K562 (cell line): ENCODE results near the gene CNKSR1. TPM values are rescaled to one million over a fixed set of nuclear protein-coding genes. Genes with fewer than 3 reads are reported as not detected.

ENCODE experiments used
- ATAC-seq: fragments of 200-7000 bp; cut with Tn5 transposase; 3 replicates; pipeline ENCODE4 v1.9.1; 2020; ENCODE audit warnings: moderate library complexity
- BruUV-seq: library from RNA; stranded (reverse); fragments of 400-500 nt; replicated peaks from 2 replicates; lab custom pipeline; 2021; lab: Mats Ljungman, UMichigan
- CTCF ChIA-PET: fragments of 300-600 bp; formaldehyde crosslinking; extraction: SDS; loops from one replicate; lab custom pipeline; 2021; ENCODE audit warnings: low intra/inter-chr PET ratio; lab: Yijun Ruan, JAX
- POLR2A ChIA-PET: fragments of 300-600, 350-650 bp; sonication (Branson Sonifier 250); formaldehyde crosslinking; extraction: SDS; loops from one replicate; lab custom pipeline; 2021; ENCODE audit warnings: antibody characterized with exemption, inconsistent platforms; lab: Yijun Ruan, JAX
- DNase-seq, 4 experiments: peaks; one replicate each; pipeline versions ENCODE4 v3.0.0 to v3.0.0-alpha.2; 2011 to 2018; ENCODE audit warnings: low spot score in 3 of 4, mixed read lengths in 3 of 4; ENCODE audit errors: extremely low read depth in 1 of 4
- FAIRE-seq: peaks from 2 replicates; lab custom pipeline; 2011; peaks lifted over from hg19 to GRCh38; lab: Jason Lieb, UNC
- H2AFZ ChIP-seq: 2 replicates; pipeline ENCODE4 v1.6.0; 2011; ENCODE audit warnings: low read depth, low read length, control low read depth, inconsistent platforms
- H3K27ac ChIP-seq: fragments of 200-600 bp; 3 replicates; pipeline ENCODE4 v1.8.0; 2011; ENCODE audit warnings: low read depth, mild to moderate bottlenecking, control low read depth, inconsistent platforms, low read length, moderate library complexity, mixed read lengths; ENCODE audit errors: extremely low read depth
- H3K27me3 ChIP-seq, 2 experiments: fragments of 300-600 bp in 1 of 2; 2 replicates in 1 of 2; 3 replicates in 1 of 2; pipeline versions ENCODE4 v1.6.0 to v1.8.0; 2011; ENCODE audit warnings: inconsistent platforms in 2 of 2, low read length in 2 of 2, mild to moderate bottlenecking in 1 of 2, mixed read lengths in 1 of 2, moderate library complexity in 1 of 2; ENCODE audit not compliant: control insufficient read depth in 2 of 2, insufficient read depth in 2 of 2
- H3K36me3 ChIP-seq: fragments of 300-600 bp; 3 replicates; pipeline ENCODE4 v1.8.0; 2011; ENCODE audit warnings: mild to moderate bottlenecking, low read length, inconsistent platforms; ENCODE audit not compliant: control insufficient read depth, insufficient read depth
- H3K4me1 ChIP-seq, 2 experiments: fragments of 200-600 bp in 1 of 2; replicated peaks in 1 of 2; 2 replicates in 1 of 2; 3 replicates in 1 of 2; pipeline versions ENCODE4 v1.5.1 to v1.8.0; 2011; ENCODE audit warnings: inconsistent platforms in 2 of 2, low read length in 2 of 2, mild to moderate bottlenecking in 1 of 2, mixed read lengths in 1 of 2, moderate library complexity in 1 of 2; ENCODE audit not compliant: control insufficient read depth in 2 of 2, insufficient read depth in 2 of 2
- H3K4me2 ChIP-seq: 2 replicates; pipeline ENCODE4 v1.6.1; 2011; ENCODE audit warnings: low read length, control low read depth, inconsistent platforms, mixed read lengths; ENCODE audit not compliant: insufficient read depth
- H3K4me3 ChIP-seq: fragments of 200-600 bp; sonication (generic), shearing (Covaris generic); 2 replicates; pipeline ENCODE4 v1.5.1; 2016; ENCODE audit warnings: control low read depth, inconsistent platforms
- H3K79me2 ChIP-seq: fragments of 200-600 bp; 3 replicates; pipeline ENCODE4 v1.8.0; 2011; ENCODE audit warnings: low read length, inconsistent platforms; ENCODE audit not compliant: control insufficient read depth, insufficient read depth
- H3K9ac ChIP-seq, 2 experiments: 2 replicates each; pipeline versions ENCODE4 v1.6.0 to v1.6.1; 2011; ENCODE audit warnings: low read depth in 2 of 2, low read length in 2 of 2, control low read depth in 1 of 2, inconsistent platforms in 1 of 2, mild to moderate bottlenecking in 1 of 2, mixed read lengths in 1 of 2; ENCODE audit not compliant: insufficient read depth in 1 of 2
- H3K9me1 ChIP-seq: one replicate; pipeline ENCODE4 v1.6.0; 2011; ENCODE audit warnings: inconsistent platforms, mild to moderate bottlenecking, low read length, moderate library complexity; ENCODE audit not compliant: control insufficient read depth, insufficient read depth
- H3K9me3 ChIP-seq: replicated peaks from 2 replicates; pipeline ENCODE4 v1.5.1; 2011; ENCODE audit warnings: low read depth, low read length, inconsistent platforms; ENCODE audit not compliant: control insufficient read depth, insufficient read depth
- H4K20me1 ChIP-seq: replicated peaks from 2 replicates; pipeline ENCODE4 v1.6.1; 2011; ENCODE audit warnings: low read length, inconsistent platforms, mixed read lengths; ENCODE audit not compliant: control insufficient read depth, insufficient read depth
- CTBP1 ChIP-seq: fragments of 450-650 bp; IDR thresholded peaks from 2 replicates; pipeline ENCODE4 v1.6.1; 2016; ENCODE audit warnings: borderline replicate concordance
- E2F6 ChIP-seq, 2 experiments: IDR thresholded peaks; 2 replicates each; pipeline ENCODE4 v1.6.1; 2011; ENCODE audit warnings: borderline replicate concordance in 1 of 2, control low read depth in 1 of 2, low read depth in 1 of 2, low read length in 1 of 2, mild to moderate bottlenecking in 1 of 2, mixed read lengths in 1 of 2, moderate library complexity in 1 of 2; ENCODE audit not compliant: insufficient read depth in 1 of 2, insufficient read length in 1 of 2, poor library complexity in 1 of 2, severe bottlenecking in 1 of 2; ENCODE audit errors: extremely low read depth in 1 of 2
- GABPB2 ChIP-seq: fragments of 250-450 bp; sonication (Bioruptor Pico); conservative IDR thresholded peaks from 2 replicates; pipeline ENCODE4 v1.5.1; 2021; ENCODE audit warnings: mild to moderate bottlenecking
- HSF4 ChIP-seq: fragments of 250-450 bp; sonication (Bioruptor Pico); IDR thresholded peaks from 2 replicates; pipeline ENCODE4 v2.1.2; 2022; ENCODE audit warnings: mild to moderate bottlenecking, moderate library complexity, borderline replicate concordance
- JUND ChIP-seq, 2 experiments: IDR thresholded peaks; 2 replicates in 1 of 2; 3 replicates in 1 of 2; pipeline ENCODE4 v1.6.1; 2011; ENCODE audit warnings: borderline replicate concordance in 2 of 2, low read depth in 2 of 2, low read length in 2 of 2, improper control_type of control experiment in 1 of 2, missing biosample characterization in 1 of 2, missing genetic modification characterization in 1 of 2, missing genetic modification reagents in 1 of 2
- RB1 ChIP-seq: fragments of 450-650 bp; IDR thresholded peaks from 2 replicates; pipeline ENCODE4 v1.6.1; 2017; ENCODE audit warnings: low read depth, mild to moderate bottlenecking
- SMAD1 ChIP-seq: fragments of 150-350 bp; IDR thresholded peaks from 2 replicates; pipeline ENCODE4 v1.6.1; 2014; ENCODE audit warnings: low read length, low read depth; ENCODE audit not compliant: partially characterized antibody
- TAF9B ChIP-seq: fragments of 450-650 bp; IDR thresholded peaks from 2 replicates; pipeline ENCODE4 v1.6.1; 2018; ENCODE audit warnings: mild to moderate bottlenecking; ENCODE audit not compliant: partially characterized antibody
- TRIM28 ChIP-seq: fragments of 450-650 bp; IDR thresholded peaks from 2 replicates; pipeline ENCODE4 v1.6.1; 2017
- ZMIZ1 ChIP-seq, 2 experiments: fragments of 150-350 bp in 1 of 2; IDR thresholded peaks; 2 replicates each; pipeline ENCODE4 v1.6.1; 2012 to 2016; ENCODE audit warnings: low read depth in 2 of 2, low read length in 2 of 2, mild to moderate bottlenecking in 1 of 2, moderate library complexity in 1 of 2
- ZNF232 ChIP-seq: sonication (generic); formaldehyde crosslinking; IDR thresholded peaks from 2 replicates; pipeline ENCODE4 v1.8.0; 2022; ENCODE audit warnings: mild to moderate bottlenecking, missing genetic modification reagents
- ZNF57 ChIP-seq: fragments of 450-650 bp; formaldehyde crosslinking; IDR thresholded peaks from 2 replicates; pipeline ENCODE4 v1.4.0; 2020; ENCODE audit warnings: mild to moderate bottlenecking, moderate library complexity
- ZNF740 ChIP-seq, 3 experiments: fragments of 200-800 bp in 1 of 3; sonication (Bioruptor generic) in 1 of 3; sonication (generic) in 1 of 3; formaldehyde crosslinking in 1 of 3; IDR thresholded peaks; 2 replicates each; pipeline versions ENCODE4 v1.6.1 to v1.8.0; 2016 to 2022; ENCODE audit warnings: mild to moderate bottlenecking in 2 of 3, missing compliant biosample characterization in 2 of 3, missing genetic modification characterization in 2 of 3, missing genetic modification reagents in 1 of 3
- ZNF76 ChIP-seq: fragments of 250-450 bp; sonication (Bioruptor Pico); IDR thresholded peaks from 2 replicates; pipeline ENCODE4 v1.4.0; 2020; ENCODE audit warnings: mild to moderate bottlenecking, moderate library complexity, borderline replicate concordance
- WGBS: fragments of 100-300 bp; shearing (Covaris generic); methylation state at CpG from one replicate; pipeline ENCODE4 v1.1.6; 2016; ENCODE audit warnings: low coverage, mixed read lengths; ENCODE audit not compliant: insufficient coverage; ENCODE audit errors: missing lambda C conversion rate; 5-methylcytosine and 5-hydroxymethylcytosine counted together
- in situ Hi-C: fragments of 300-500 bp; cut with MboI; formaldehyde crosslinking; loops from 4 replicates; pipeline ENCODE4 v1.15.0; 2018; ENCODE audit warnings: inconsistent platforms, mixed read lengths
- intact Hi-C: fragments of 100-400 bp; cut with micrococcal nuclease; formaldehyde crosslinking; loops from 2 replicates; pipeline ENCODE4 v1.14.2; 2022
- polyA plus RNA-seq, 8 experiments: library from polyadenylated mRNA; depleted of rRNA in 4 of 8; stranded (reverse) in 5 of 8; unstranded in 3 of 8; fragments of >200 nt; fragmentation: Nextera tagmentation in 2 of 8; fragmentation: Illumina TruSeq in 1 of 8; extraction: Ambion mirVana in 2 of 8; extraction: Trizol in 1 of 8; gene quantifications; 2 replicates each; pipeline versions ENCODE4 v1.2.1 to v1.2.3, GENCODE V29; 2011 to 2014; ENCODE audit warnings: inconsistent platforms in 1 of 8, missing spikeins in 1 of 8
- total RNA-seq, 7 experiments: library from RNA; depleted of rRNA in 6 of 7; stranded (reverse); fragments of >200 nt in 6 of 7; fragmentation: Illumina TruSeq in 2 of 7; extraction: Trizol in 2 of 7; gene quantifications; 2 replicates each; pipeline versions ENCODE4 v1.2.1 to v1.2.3, GENCODE V29; 2011 to 2021; ENCODE audit warnings: low replicate concordance in 1 of 7

The CNKSR1 gene
- total and polyA plus RNA-seq, 9 of the 15 experiments (the other 6 are each of a cell fraction or from before 2014, with no cell fraction given) = 0.03 to 2.8 (median 1.1) TPM

- ChIA-PET CTCF (no interaction called here), POLR2A (interaction anchor here (0.6 to 6.3 kb wide), 5 partner anchors 9 to 1055 kb away, joined by 3 to 53 read pairs (median 4); no protein-coding TSS in a partner anchor)
- H3K79me2 ChIP-seq = peaks cover 88% of the 10 kb centered on the region
- H3K4me1 ChIP-seq = peaks cover 12 to 22% of the 10 kb centered on the region in 2 experiments; a peak in 4 of 5 replicates
- ATAC-seq (no peak), DNase-seq (peak in 2 of 4 experiments; percentile 42 to 72), FAIRE-seq (peak; percentile 70)
- H3K4me3 ChIP-seq = peak overlapping the region; percentile 76
- H2AFZ ChIP-seq = no peak overlapping the region
- WGBS = 2% methylated on average over 6 of the region's 6 CpGs
- peaks cover 23% of the 10 kb centered on the region; the same call in 1 of the 2 replicates for H4K20me1 ChIP-seq
- peak overlapping the region; percentile 77 for H3K27ac ChIP-seq
- H3K9me1 ChIP-seq = no peaks in the 10 kb centered on the region
- H3K36me3 ChIP-seq = peaks cover 51% of the 10 kb centered on the region
- intact Hi-C loops (loop anchor here (5.0 kb wide), 1 partner anchor 125 kb away; the partner anchor contains the start of gene PDIK1L), in situ Hi-C loops (no loop called here)
- BruUV-seq = no TSS peak
- H3K9ac ChIP-seq = peak overlapping the region in 1 of 2 experiments; percentile 63; a peak in 2 of 4 replicates
- no peaks in the 10 kb centered on the region for H3K27me3 ChIP-seq
- H3K9me3 ChIP-seq = no peaks in the 10 kb centered on the region
- H3K4me2 ChIP-seq = peak overlapping the region; percentile 98
- TF ChIP-seq SMAD1 (no peak), TAF9B (peak; percentile 23), E2F6 (IDR thresholded peaks at IDR 0.05; ENCODE audit: borderline replicate concordance in 1 of 2, extremely low read depth in 1 of 2, insufficient read depth in 1 of 2, insufficient read length in 1 of 2, low read depth in 1 of 2, low read length in 1 of 2, poor library complexity in 1 of 2, severe bottlenecking in 1 of 2) (no peak), ZNF740 (CRISPR knock-in tag; IDR thresholded peaks at IDR 0.05) (no peak), ZNF740 (tag; IDR thresholded peaks at IDR 0.05) (no peak), ZNF232 (CRISPR knock-in tag) (no peak), ZMIZ1 (IDR thresholded peaks at IDR 0.05; ENCODE audit: low read depth in 2 of 2, low read length in 2 of 2) (no peak), GABPB2 (CRISPR knock-in tag) (no peak), ZNF57 (CRISPR knock-in tag) (no peak), ZNF76 (no peak), JUND (IDR thresholded peaks at IDR 0.05; ENCODE audit: borderline replicate concordance, low read depth, low read length) (peak; percentile 70; the same call in 1 of the 2 replicates), JUND (tag; IDR thresholded peaks at IDR 0.05; ENCODE audit: borderline replicate concordance, low read depth, low read length) (peak; percentile 88), HSF4 (CRISPR knock-in tag) (no peak), TRIM28 (0 out of 2 replicates have a peak, but pooled peaks have one; percentile 27), RB1 (no peak), CTBP1 (no peak)
These were observed 60.1 kb downstream of the CNKSR1 start for GRCh38 chr1:26237230-26237966.
